GM23248 (cell line): Measurements from ENCODE around the gene ADAM8.

ENCODE experiments used
- EZH2 ChIP-seq: fragments of 200-600 bp; sonication (generic); IDR thresholded peaks from 2 replicates; pipeline ENCODE4 v1.6.1; 2018; ENCODE audit warnings: antibody characterized with exemption, mild to moderate bottlenecking; ENCODE audit not compliant: insufficient read depth, poor library complexity, severe bottlenecking
- EZH2phosphoT487 ChIP-seq: fragments of 200-600 bp; sonication (generic); IDR thresholded peaks from 2 replicates; pipeline ENCODE4 v1.6.1; 2018; ENCODE audit warnings: antibody characterized with exemption, moderate library complexity, mild to moderate bottlenecking, low read depth; ENCODE audit not compliant: insufficient read depth

DNA sequence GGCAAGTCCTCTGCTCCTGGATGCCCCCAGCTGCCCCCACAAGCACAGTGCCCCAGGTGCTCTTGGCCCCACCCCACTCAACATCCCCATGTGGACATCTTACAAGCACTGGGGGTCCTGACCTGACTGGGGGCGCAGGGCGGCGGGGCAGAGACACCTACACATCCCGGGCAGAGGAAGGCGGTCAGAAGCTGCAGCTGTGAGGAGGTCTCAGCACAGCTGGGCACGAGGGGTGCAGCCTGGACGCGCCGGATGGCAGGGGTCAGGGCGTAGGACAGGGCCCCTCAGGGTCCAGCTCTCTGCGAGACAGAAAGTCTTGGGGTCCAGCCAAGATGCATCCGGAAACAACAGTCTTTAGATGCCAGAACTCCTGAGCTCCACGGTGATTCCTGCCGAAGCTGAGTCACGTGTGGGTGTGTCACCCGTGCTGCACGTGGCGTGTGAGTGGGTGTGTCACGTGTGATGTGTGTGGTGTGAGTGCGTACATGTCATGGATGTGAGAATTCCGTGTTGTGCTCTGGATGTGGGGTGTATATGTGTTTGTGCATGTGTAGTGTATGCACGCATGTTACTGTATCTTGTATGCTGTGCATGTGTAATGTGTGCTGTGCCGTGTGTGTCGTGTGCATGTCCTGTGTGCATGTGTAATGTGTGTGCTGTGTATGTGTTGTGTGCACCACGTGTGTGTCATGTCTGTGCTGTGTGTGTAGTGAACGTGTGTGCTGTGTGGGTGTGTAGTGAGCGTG lies 33.9 kb downstream of the ADAM8 start:
- TF ChIP-seq EZH2phosphoT487 (no peak), EZH2 (no peak)
